Endothelial cell of umbilical vein (primary cell): ENCODE measurements around the gene SPANXN2.

Experiments used
- EZH2 ChIP-seq: IDR thresholded peaks from 2 replicates; pipeline ENCODE4 v1.6.1; 2012; ENCODE audit warnings: borderline replicate concordance, low read depth, mild to moderate bottlenecking, moderate library complexity, low read length, inconsistent platforms; ENCODE audit not compliant: severe bottlenecking
- JUN ChIP-seq: IDR thresholded peaks from 2 replicates; pipeline ENCODE4 v1.6.1; 2011; ENCODE audit warnings: borderline replicate concordance, low read depth; ENCODE audit not compliant: insufficient read length, insufficient read depth
- MYC ChIP-seq: IDR thresholded peaks from one replicate; pipeline ENCODE4 v1.6.1; 2011; ENCODE audit warnings: mild to moderate bottlenecking, low read depth, low read length
- POLR2A ChIP-seq: IDR thresholded peaks from 2 replicates; pipeline ENCODE4 v1.6.1; 2012; ENCODE audit warnings: low read depth, mild to moderate bottlenecking, control low read depth, low read length
- POLR2AphosphoS5 ChIP-seq: IDR thresholded peaks from 2 replicates; pipeline ENCODE4 v1.6.1; 2012; ENCODE audit warnings: low read depth, mild to moderate bottlenecking, control low read depth, low read length, moderate library complexity; ENCODE audit not compliant: insufficient read depth
- TF ChIP-seq, protein P1 (sequence below), 2 donors: IDR thresholded peaks; 1 replicate in 1 of 2; 2 replicates in 1 of 2; pipeline ENCODE4 v1.5.1; 2011; ENCODE audit warnings: low read length in 2 of 2, mild to moderate bottlenecking in 2 of 2, moderate library complexity in 2 of 2, control low read depth in 1 of 2, inconsistent platforms in 1 of 2, low read depth in 1 of 2; ENCODE audit not compliant: insufficient read depth in 1 of 2; ENCODE audit errors: extremely low read depth in 1 of 2
- TF ChIP-seq, protein P2 (sequence below): IDR thresholded peaks from 2 replicates; pipeline ENCODE4 v1.6.1; 2011; ENCODE audit not compliant: insufficient read depth, insufficient read length

DNA sequence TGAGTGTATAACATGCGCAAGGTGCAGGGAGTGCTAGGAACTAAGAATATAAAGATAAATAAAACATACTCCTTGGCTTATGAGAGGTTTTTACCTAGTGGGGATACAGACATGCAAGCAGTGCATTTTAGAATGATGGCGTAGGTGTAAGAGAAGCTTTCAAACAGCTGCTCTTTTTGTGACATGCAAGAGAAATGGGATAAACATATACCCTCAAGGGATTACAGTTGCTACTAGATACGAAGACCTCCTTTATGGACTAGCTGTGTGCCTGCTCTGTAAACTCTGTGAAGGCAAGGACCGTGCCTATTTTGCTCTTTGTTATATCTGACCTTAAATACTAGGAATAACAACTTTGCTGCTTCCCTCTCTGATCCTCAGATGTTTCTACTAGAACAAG is 45.6 kb downstream of the SPANXN2 start:
- TF ChIP-seq, protein P1, sequence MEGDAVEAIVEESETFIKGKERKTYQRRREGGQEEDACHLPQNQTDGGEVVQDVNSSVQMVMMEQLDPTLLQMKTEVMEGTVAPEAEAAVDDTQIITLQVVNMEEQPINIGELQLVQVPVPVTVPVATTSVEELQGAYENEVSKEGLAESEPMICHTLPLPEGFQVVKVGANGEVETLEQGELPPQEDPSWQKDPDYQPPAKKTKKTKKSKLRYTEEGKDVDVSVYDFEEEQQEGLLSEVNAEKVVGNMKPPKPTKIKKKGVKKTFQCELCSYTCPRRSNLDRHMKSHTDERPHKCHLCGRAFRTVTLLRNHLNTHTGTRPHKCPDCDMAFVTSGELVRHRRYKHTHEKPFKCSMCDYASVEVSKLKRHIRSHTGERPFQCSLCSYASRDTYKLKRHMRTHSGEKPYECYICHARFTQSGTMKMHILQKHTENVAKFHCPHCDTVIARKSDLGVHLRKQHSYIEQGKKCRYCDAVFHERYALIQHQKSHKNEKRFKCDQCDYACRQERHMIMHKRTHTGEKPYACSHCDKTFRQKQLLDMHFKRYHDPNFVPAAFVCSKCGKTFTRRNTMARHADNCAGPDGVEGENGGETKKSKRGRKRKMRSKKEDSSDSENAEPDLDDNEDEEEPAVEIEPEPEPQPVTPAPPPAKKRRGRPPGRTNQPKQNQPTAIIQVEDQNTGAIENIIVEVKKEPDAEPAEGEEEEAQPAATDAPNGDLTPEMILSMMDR (IDR thresholded peaks at IDR 0.05; ENCODE audit: extremely low read depth in 1 of 2, insufficient read depth in 1 of 2, low read depth in 1 of 2, low read length in 2 of 2): no peak
- TF ChIP-seq MYC (no peak), POLR2AphosphoS5 (no peak), POLR2A (no peak), JUN (no peak), EZH2 (no peak)
- TF ChIP-seq, protein P2, sequence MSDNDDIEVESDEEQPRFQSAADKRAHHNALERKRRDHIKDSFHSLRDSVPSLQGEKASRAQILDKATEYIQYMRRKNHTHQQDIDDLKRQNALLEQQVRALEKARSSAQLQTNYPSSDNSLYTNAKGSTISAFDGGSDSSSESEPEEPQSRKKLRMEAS: no peak
